ENCODE results near the gene SIK3. TPM values are rescaled to one million over a fixed set of nuclear protein-coding genes. Genes with fewer than 3 reads are reported as not detected.

SIK3 gene
- total RNA-seq, 2 donors from 2014 or later: 26.7 to 28.0 TPM

DNA sequence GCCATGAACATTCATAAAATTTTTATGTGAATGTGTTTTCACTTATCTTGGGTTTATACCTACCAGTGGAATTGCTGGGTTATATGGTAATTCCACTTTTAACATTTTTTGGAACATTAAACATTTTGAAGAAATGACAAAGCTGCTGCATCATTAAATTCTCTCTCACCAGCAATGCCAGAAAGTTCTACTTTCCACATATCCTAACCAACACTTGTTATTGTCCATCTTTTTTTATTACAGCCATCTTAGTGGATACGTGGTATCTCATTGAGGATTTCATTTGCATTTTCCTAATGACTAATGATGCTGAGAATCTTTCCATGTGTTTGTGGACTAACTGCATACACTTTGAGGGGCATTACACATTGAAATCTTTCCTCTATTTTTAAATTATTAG lies 122.6 kb downstream of the SIK3 start:
- Histone ChIP-seq H3K9me3 (no peaks in the 10 kb centered on the region), H3K36me3 (no peaks in the 10 kb centered on the region), H3K27ac (no peak overlapping the region), H3K4me1 (no peaks in the 10 kb centered on the region), H3K9ac (ENCODE audit: low read depth in 2 of 2, low read length in 2 of 2) (no peak overlapping the region), H3K27me3 (no peaks in the 10 kb centered on the region), H3K4me3 (no peak overlapping the region)
- intact Hi-C loops (cut with DNase I): no loop called here
- DNase-seq: no peak
- TF ChIP-seq, protein P1, sequence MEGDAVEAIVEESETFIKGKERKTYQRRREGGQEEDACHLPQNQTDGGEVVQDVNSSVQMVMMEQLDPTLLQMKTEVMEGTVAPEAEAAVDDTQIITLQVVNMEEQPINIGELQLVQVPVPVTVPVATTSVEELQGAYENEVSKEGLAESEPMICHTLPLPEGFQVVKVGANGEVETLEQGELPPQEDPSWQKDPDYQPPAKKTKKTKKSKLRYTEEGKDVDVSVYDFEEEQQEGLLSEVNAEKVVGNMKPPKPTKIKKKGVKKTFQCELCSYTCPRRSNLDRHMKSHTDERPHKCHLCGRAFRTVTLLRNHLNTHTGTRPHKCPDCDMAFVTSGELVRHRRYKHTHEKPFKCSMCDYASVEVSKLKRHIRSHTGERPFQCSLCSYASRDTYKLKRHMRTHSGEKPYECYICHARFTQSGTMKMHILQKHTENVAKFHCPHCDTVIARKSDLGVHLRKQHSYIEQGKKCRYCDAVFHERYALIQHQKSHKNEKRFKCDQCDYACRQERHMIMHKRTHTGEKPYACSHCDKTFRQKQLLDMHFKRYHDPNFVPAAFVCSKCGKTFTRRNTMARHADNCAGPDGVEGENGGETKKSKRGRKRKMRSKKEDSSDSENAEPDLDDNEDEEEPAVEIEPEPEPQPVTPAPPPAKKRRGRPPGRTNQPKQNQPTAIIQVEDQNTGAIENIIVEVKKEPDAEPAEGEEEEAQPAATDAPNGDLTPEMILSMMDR (IDR thresholded peaks at IDR 0.05): no peak

DNA sequence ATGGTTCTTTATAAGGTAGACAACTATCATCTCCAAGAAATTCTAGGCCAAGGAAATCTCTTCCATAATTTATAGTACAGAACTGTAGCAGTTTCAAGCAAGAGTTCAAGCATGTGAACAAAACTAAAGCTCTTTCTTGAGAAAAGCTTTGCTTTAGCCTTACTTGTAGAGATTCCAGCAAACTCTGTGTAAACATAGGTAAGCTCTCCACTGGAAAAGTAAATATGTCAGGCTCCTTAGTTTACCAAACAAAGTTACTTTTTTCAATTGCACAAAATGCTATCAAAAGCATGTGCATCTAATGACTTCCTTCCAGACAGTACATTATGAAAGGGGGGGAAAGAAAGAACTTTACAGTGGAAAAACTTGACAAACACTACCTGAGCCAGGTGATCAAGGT lies 125.0 kb downstream of the SIK3 start:
- no peak overlapping the region for H3K27ac ChIP-seq
- no peaks in the 10 kb centered on the region for H3K36me3 ChIP-seq
- intact Hi-C loops (cut with DNase I): no loop called here

DNA sequence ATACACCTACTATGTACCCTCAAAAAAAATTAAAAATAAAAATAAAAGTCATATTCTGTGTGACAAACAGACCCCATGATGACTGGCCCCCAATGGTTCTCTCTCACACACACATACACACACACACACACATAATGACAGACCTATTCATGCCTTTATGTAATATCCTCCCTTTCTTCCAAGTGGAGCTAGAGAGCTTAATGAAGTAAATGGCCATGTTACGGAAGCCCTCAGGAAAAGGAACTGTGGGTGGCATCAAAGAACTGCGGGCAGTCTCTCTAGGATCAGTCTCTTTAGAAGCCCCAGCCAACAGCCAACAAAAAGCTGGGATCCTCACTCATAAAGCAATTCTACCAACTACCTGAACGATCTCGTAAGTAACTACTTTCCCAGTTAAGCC lies 125.5 kb downstream of the SIK3 start:
- Histone ChIP-seq H3K9ac (ENCODE audit: low read depth in 2 of 2, low read length in 2 of 2) (no peak overlapping the region), H3K4me1 (no peaks in the 10 kb centered on the region), H3K27ac (no peak overlapping the region), H3K36me3 (no peaks in the 10 kb centered on the region), H3K9me3 (no peaks in the 10 kb centered on the region), H3K4me3 (no peak overlapping the region), H3K27me3 (no peaks in the 10 kb centered on the region)
- DNase-seq: no peak
- intact Hi-C loops (cut with DNase I): no loop called here
- TF ChIP-seq, protein P1 (IDR thresholded peaks at IDR 0.05): no peak

More for the DNA sequence above, 125.0 kb downstream of the SIK3 start:
- Histone ChIP-seq H3K9me3 (no peaks in the 10 kb centered on the region), H3K4me1 (no peaks in the 10 kb centered on the region), H3K27me3 (no peaks in the 10 kb centered on the region), H3K4me3 (no peak overlapping the region), H3K9ac (ENCODE audit: low read depth in 2 of 2, low read length in 2 of 2) (no peak overlapping the region)
- DNase-seq: no peak
- TF ChIP-seq, protein P1 (IDR thresholded peaks at IDR 0.05): no peak

DNA sequence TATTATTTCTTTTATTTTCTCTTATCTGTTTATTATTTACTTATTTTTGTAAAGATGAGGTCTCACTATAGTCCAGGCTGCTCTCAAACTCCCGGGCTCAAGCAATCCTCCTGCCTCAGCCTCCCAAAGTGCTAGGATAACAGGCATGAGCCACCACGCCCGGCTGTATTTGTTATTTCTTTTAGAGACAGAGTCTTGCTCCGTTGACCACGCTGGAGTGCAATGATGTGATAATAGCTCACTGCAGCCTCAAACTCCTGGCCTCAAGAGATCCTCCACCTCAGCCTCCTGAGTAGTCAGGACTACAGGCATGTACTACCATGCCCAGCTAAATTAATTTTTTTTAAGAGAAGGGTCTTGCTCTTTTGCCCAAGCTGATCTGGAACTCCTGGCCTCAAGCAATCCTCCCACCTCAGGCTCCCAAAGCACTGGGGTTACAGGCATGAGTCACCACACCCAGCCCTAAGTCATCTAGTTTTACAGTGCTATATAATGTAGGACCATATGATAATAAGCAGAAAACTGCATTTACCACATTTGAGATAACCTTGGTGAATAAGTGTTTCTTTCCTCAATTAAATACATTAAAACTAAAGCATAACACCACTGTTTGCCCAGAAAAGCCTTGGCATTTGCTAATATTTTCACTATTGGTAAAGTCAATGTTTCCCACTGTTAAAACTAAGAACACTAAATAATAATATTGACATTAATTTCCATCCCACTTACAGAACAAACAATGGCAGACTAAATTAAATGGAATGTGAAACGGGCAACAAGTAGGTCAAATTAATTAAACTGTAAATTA lies 127.5 kb downstream of the SIK3 start:
- H3K27ac ChIP-seq: no peak overlapping the region
- peak; percentile 55 for DNase-seq
- intact Hi-C loops (cut with DNase I): no loop called here

DNA sequence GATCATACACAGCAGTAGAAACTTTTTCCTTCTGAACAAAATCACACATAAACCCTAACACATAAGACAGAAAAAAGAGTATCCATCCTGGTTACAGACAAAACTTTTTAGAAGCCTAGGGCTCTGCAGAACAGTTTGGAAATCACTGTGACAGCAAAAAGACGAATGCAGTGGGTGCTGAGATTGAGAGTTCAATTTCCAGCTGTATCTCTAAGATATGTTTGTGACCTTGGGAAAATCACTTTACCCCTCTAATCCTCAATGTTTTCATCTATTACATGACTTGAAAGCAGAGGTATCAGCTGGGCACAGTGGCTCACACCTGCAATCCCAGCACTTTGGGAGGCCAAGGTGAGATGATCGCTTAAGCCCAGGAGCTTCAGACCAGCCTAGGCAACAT lies 128.5 kb downstream of the SIK3 start:
- intact Hi-C loops (cut with DNase I): no loop called here
- no peaks in the 10 kb centered on the region for H3K9me3 ChIP-seq
- no peak overlapping the region for H3K27ac ChIP-seq
- H3K4me3 ChIP-seq: no peak overlapping the region
- DNase-seq: no peak
- H3K36me3 ChIP-seq: no peaks in the 10 kb centered on the region
- H3K27me3 ChIP-seq: no peaks in the 10 kb centered on the region
- no peak overlapping the region for H3K9ac ChIP-seq (ENCODE audit: low read depth in 2 of 2, low read length in 2 of 2)
- H3K4me1 ChIP-seq: no peaks in the 10 kb centered on the region
- TF ChIP-seq, protein P1 (IDR thresholded peaks at IDR 0.05): no peak

More for the DNA sequence above, 127.5 kb downstream of the SIK3 start:
- Histone ChIP-seq H3K4me1 (no peaks in the 10 kb centered on the region), H3K36me3 (no peaks in the 10 kb centered on the region), H3K27me3 (no peaks in the 10 kb centered on the region), H3K4me3 (no peak overlapping the region), H3K9me3 (no peaks in the 10 kb centered on the region), H3K9ac (ENCODE audit: low read depth in 2 of 2, low read length in 2 of 2) (no peak overlapping the region)
- TF ChIP-seq, protein P1 (IDR thresholded peaks at IDR 0.05): no peak
